IPS-NIHi7 (cell line): ENCODE results near the gene NFIX.

ENCODE experiments used
- DNase-seq: peaks from one replicate; pipeline ENCODE4 v3.0.0; 2012; ENCODE audit warnings: mixed read lengths; ENCODE audit errors: extremely low spot score

Gene NFIX

GRCh38 chr19:13072188-13072908 lies 77.1 kb downstream of the NFIX start:
- DNase-seq: no peak

DNA sequence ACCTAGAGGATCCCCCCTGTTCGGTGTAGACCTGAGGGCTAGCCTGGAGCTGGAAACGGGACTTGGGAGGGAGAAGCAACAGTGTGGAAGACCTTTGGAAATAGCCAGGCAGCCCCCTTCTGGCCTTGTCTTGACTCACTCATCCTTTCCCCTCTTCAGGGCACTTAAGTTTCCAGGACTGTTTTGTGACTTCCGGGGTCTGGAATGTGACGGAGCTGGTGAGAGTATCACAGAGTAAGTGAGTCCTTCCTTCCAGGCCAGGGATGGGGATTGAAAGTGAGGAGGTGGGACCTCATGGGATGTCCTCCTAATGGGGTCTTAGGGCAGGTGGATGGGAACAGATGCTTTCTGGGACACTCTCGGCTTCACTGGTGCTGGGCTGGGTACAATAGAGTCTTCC lies 78.0 kb downstream of the NFIX start:
- DNase-seq: no peak

GRCh38 chr19:13074378-13074777 lies 79.1 kb downstream of the NFIX start:
- DNase-seq: no peak

- DNase-seq: no peak
These were observed 81.0 kb downstream of the NFIX start for GRCh38 chr19:13076320-13076719.

DNA sequence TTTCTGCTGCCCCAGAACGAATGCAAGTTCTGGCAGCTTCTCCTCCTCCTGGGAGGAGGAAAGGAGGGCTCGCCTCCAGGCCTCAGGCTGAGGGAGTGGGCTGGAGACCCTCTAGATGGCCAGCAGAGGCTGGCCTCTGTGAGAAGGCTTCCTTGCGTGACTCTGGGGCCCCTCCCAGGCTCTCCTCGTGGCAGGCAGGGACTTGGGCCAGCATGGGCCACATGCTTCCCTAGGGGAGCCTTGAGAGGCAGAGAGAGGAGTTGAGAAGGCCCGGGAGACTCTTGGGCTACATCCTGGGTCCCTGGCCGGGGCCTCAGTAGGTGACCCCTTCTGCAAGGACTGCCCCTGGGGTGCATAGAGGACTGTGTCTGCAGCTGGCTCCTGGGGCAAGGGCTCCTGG lies 81.5 kb downstream of the NFIX start:
- DNase-seq: no peak

- DNase-seq: no peak
These were observed 82.0 kb downstream of the NFIX start for GRCh38 chr19:13077240-13077639.

GRCh38 chr19:13078381-13078780 lies 83.1 kb downstream of the NFIX start:
- DNase-seq: no peak

- no peak for DNase-seq
These were observed 83.7 kb downstream of the NFIX start for GRCh38 chr19:13078897-13079541.

DNA sequence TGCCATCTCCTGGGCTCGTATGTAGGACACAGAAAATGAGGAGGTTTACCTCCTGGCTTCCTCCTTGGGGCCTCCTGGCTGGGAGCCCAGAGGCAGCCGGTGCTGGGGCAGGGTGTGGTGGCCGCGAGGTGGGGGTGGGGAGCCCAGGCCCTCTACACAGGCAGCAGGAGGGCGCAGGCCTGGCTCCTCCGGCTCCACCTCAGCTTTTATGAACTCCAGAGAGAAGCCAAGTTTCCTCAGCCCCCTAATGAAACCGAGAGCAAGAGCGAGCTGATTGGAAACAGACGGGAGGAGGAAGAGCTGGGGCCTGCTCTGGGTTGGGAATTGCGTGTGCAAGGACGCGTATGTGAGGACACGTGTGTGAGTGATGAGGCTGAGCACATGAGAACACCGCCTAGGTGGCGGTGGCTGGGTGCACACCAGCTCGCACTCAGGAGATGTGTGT lies 84.3 kb downstream of the NFIX start:
- no peak for DNase-seq

DNA sequence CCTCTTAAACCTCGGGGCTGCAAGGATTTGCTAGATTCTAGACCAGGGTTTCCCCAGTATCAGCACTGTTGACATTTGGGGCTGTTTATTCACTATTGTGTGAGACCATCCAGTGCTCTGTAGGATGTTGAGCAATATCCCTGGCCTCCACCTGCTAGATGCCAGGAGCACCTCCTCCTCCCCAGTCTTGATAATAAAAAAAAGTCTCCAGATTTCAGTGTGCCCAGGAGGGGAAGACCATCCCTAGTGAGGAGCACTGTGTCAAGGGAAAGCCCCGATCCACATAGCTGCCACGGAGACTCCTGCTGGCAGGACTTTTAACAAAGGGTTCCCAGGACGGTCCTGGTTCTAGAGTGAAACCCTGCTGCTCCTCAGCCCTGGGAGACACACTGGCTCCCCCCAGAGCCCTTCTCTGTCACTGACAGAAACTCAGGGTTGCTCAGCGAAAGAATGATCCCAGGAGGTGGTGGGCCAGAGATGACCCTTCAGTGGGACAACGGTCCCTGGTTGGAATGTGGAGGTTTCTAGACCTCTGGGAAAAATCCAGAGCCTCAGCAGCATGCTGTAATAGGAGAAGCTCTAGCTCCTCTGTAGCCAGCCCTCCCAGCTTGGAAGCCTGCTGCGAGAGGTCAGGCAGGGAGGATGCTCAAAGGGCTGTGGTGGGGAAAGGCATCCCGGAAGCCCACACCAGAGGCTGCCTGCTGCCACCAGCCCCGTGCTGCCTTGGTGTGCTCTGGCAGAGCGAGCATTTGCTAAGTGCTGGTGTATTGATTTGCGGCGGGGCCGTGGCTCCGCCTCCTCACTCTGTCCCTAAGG lies 87.1 kb downstream of the NFIX start:
- peak; percentile 72 for DNase-seq

GRCh38 chr19:13083008-13083404 lies 87.7 kb downstream of the NFIX start:
- no peak for DNase-seq

DNA sequence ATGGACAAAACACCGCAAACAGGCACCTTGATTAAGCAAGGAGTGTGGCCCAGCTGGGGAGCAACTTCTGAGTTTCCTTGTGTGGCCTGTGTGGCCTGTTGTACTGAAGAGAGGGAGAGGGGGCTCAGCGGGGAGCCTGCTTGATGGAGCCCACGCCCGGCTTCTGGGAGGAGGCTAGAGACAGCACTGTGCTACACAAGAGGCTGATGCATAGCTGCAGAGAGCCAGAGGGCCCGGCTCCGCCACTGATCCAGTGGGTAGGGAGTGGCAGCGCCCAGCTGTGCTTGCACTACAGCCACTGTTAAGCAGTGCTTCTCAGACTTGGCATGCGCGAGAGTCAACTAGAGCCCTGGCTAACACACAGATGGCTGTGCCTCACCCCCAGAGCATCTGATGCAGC lies 88.4 kb downstream of the NFIX start:
- no peak for DNase-seq

DNA sequence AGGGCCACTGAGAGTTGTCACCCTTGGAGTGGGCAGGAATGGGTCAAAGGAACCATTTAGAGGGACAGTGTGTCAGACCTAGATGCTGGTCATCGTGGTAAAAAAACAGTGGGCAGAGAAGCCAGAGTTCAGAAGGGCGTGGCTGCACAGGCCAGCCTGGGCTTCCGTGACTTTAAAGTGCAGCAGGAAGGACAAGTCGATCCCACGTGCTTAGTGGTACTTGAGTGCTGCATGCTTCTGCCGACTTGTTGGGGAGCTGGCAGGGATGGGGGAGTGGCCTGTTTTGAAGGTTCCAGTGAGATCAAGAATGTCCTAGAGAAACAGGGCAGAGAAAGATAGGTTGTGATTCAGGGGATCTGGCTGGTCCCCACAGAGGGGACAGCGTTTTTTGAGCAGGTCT lies 90.4 kb downstream of the NFIX start:
- DNase-seq: no peak

- no peak for DNase-seq
These were observed 91.1 kb downstream of the NFIX start for GRCh38 chr19:13086341-13086740.

GRCh38 chr19:13087295-13087694 lies 92.0 kb downstream of the NFIX start:
- no peak for DNase-seq

DNA sequence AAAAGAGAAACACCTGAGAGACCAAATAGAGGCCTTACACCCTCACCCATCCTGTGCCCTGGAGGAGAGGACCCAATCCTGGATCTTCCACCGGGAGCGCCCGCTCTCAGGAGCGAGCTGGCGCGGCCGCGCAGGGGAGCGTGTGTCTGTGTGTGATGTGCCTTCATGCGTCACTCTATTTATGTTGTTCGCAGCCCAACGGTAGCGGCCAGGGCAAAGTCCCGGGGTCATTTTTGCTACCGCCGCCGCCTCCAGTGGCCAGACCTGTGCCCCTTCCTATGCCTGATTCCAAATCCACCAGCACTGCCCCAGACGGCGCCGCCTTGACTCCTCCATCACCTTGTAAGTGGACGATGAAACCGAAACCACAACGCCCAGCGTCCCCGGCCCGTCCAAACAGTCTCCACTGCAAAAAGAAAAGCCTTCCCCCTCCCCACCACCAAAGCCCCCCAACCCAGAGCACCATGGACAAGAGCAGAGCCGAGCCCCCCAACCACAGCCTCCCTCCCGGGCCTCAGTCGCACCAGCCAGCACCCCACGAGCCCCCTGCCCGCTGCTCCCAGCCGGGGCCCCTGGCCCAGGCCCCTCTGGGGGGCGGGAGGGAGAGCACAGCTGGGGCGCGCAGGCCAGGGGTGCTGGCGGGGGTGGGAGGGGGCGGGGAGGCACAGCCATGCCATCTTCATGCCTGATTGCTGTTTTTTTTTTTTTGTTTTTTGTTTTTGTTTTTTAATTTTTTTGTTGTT lies 92.7 kb downstream of the NFIX start:
- no peak for DNase-seq

DNA sequence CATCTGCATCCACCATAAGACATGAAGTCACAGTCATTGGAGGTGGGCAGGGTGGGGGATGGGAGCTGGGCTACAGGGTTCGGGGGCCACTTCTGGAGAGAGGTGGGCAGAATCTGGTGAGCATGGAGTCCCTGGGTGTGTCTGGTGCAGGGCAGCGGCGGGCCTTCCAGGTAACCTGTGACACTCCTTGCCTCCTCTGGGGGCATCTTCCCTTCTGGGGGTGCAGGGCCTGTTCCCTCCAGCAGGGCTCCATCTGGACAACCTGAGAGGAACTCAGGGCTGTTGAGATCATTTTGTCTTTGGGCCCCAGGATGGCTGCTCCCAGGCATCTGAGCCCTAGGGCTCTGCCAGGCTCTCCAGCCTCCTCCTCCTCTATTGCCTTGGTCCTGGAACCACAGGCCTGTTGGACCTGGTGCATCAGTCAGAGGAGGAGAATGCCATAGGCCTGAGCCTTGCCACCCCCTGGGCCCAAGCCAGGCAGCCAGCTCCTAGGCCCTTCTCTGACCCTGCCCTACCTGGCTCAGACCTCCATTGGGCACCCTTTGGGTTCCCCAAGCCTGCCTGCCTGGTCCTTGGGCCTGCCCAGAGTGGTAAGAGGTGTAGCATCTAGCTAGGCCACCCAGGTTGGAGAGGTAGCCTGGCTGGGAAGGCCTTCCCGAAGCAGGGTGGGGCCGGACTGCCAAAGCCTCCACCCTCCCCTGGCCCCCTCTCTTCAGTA lies 94.0 kb downstream of the NFIX start:
- DNase-seq: peak; percentile 60

- DNase-seq: no peak
These were observed 94.7 kb downstream of the NFIX start for GRCh38 chr19:13089857-13090507.

- no peak for DNase-seq
These were observed 95.4 kb downstream of the NFIX start for GRCh38 chr19:13090511-13091231.
